Tibial artery (tissue), 4 donors: ENCODE measurements around the gene PCDHGB5.
A peak's percentile ranks its signal among the peaks of the same experiment; 100 is the strongest.
"Not testable (repeated sequence)": the region's sequence is repeated elsewhere in the genome, so short reads cannot be mapped to it uniquely, and the experiment has no call there.

Experiments used
- DNase-seq, 2 donors: peaks; one replicate each; pipeline ENCODE4 v3.0.0-alpha.2; 2019
- H3K27ac ChIP-seq, 2 donors: fragments of 200-600 bp; sonication (generic) in 1 of 2; 1 replicate in 1 of 2; 2 replicates in 1 of 2; pipeline ENCODE4 v1.5.1; 2018 to 2019; ENCODE audit warnings: mild to moderate bottlenecking in 1 of 2
- H3K27me3 ChIP-seq, 2 donors: fragments of 200-600 bp; sonication (generic) in 1 of 2; one replicate each; pipeline versions ENCODE4 v1.5.1 to v1.6.0; 2016 to 2019
- H3K36me3 ChIP-seq, 3 donors: fragments of 200-600 bp; sonication (generic) in 2 of 3; one replicate each; pipeline ENCODE4 v1.5.1; 2016 to 2019; ENCODE audit warnings: mild to moderate bottlenecking in 2 of 3
- H3K4me1 ChIP-seq, 4 donors: fragments of 200-600 bp; sonication (generic) in 2 of 4; 1 replicate in 3 of 4; 2 replicates in 1 of 4; pipeline ENCODE4 v1.5.1; 2016 to 2019
- H3K4me3 ChIP-seq, 2 donors: fragments of 200-600 bp; sonication (generic) in 1 of 2; 1 replicate in 1 of 2; 2 replicates in 1 of 2; pipeline ENCODE4 v1.5.1; 2018 to 2019; ENCODE audit warnings: mild to moderate bottlenecking in 2 of 2
- H3K9me3 ChIP-seq, 3 donors: fragments of 200-600 bp; sonication (generic) in 1 of 3; one replicate each; pipeline ENCODE4 v1.5.1; 2016 to 2019
- intact Hi-C: fragments of 100-400 bp; cut with DNase I; formaldehyde crosslinking; loops from one replicate; pipeline ENCODE4 v1.15.0; 2023; ENCODE audit warnings: low total_unique reads
- TF ChIP-seq, protein P1 (sequence below), 2 experiments: fragments of 200-600 bp in 1 of 2; fragments of 450-650 bp in 1 of 2; IDR thresholded peaks; one replicate each; pipeline ENCODE4 v1.5.1; 2017 to 2019; ENCODE audit warnings: antibody characterized with exemption in 2 of 2, mild to moderate bottlenecking in 1 of 2, moderate library complexity in 1 of 2

PCDHGB5 gene

DNA sequence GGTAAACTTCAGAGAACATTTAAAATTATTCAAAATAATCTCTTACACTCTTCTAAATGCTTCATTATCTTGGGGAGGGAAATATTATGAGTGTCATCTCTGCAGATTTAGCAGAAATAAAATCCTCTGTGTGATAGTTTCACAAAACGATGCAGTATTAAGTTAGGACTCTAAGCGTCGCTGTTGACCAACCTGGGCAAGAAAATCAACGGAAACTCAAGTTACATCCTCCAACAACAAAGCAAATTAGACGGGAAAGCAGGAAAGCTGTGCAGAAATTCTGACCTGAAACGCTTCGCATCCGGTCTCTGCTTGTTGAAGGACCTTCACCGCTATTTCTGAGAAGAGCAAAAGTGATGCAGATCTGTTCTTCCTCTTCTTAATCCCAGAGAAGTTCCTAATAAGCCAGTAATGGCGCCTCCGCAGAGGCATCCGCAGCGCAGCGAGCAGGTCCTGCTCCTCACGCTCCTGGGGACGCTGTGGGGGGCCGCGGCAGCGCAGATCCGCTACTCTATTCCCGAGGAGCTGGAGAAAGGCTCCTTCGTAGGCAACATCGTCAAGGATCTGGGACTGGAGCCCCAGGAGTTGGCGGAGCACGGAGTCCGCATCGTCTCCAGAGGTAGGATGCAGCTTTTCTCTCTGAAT, 24.0 kb upstream of the PCDHGB5 start, which contains the start of gene PCDHGA6:
TSS of gene PCDHGA6 (plus strand) at position 219 of the 645 bp plus-strand sequence. CDS start at position 412, 193 bp downstream.
- Histone ChIP-seq H3K4me3 (peak within 1 kb of the TSS; percentile 21 to 30), H3K9me3 (peaks cover 6 to 100% (median 95%) of the 10 kb centered on the region in 3 donors), H3K27ac (no peak within 1 kb of the TSS), H3K36me3 (peaks cover 0 to 71% (median 70%) of the 10 kb centered on the region in 3 donors), H3K4me1 (no peaks in the 10 kb centered on the region), H3K27me3 (no peaks in the 10 kb centered on the region)
- intact Hi-C loops, result no loop called here
- DNase-seq, result no peak
- TF ChIP-seq, protein P1, sequence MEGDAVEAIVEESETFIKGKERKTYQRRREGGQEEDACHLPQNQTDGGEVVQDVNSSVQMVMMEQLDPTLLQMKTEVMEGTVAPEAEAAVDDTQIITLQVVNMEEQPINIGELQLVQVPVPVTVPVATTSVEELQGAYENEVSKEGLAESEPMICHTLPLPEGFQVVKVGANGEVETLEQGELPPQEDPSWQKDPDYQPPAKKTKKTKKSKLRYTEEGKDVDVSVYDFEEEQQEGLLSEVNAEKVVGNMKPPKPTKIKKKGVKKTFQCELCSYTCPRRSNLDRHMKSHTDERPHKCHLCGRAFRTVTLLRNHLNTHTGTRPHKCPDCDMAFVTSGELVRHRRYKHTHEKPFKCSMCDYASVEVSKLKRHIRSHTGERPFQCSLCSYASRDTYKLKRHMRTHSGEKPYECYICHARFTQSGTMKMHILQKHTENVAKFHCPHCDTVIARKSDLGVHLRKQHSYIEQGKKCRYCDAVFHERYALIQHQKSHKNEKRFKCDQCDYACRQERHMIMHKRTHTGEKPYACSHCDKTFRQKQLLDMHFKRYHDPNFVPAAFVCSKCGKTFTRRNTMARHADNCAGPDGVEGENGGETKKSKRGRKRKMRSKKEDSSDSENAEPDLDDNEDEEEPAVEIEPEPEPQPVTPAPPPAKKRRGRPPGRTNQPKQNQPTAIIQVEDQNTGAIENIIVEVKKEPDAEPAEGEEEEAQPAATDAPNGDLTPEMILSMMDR (IDR thresholded peaks at IDR 0.05), result peak in 1 of 2 experiments; percentile 25

DNA sequence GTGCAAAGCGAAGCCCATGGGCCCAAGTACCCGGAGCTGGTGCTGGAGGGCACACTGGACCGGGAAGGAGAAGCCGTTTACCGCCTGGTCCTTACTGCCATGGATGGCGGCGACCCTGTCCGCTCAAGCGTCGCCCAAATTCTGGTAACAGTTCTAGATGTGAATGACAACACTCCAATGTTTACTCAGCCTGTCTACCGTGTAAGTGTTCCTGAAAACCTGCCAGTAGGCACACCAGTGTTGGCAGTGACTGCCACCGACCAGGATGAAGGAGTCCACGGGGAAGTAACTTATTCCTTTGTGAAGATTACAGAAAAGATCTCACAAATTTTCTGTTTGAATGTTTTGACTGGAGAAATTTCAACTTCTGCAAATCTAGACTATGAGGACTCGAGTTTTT, 23.1 kb upstream of the PCDHGB5 start:
- H3K4me1 ChIP-seq, result no peaks in the 10 kb centered on the region
- no peak for DNase-seq
- no peaks in the 10 kb centered on the region for H3K27me3 ChIP-seq
- H3K4me3 ChIP-seq, result no peak overlapping the region
- H3K27ac ChIP-seq, result no peak overlapping the region
- H3K36me3 ChIP-seq, result peaks cover 0 to 78% (median 71%) of the 10 kb centered on the region in 3 donors
- H3K9me3 ChIP-seq, result peaks cover 6 to 100% (median 87%) of the 10 kb centered on the region in 3 donors
- intact Hi-C loops, result no loop called here
- TF ChIP-seq, protein P1 (IDR thresholded peaks at IDR 0.05), result no peak

DNA sequence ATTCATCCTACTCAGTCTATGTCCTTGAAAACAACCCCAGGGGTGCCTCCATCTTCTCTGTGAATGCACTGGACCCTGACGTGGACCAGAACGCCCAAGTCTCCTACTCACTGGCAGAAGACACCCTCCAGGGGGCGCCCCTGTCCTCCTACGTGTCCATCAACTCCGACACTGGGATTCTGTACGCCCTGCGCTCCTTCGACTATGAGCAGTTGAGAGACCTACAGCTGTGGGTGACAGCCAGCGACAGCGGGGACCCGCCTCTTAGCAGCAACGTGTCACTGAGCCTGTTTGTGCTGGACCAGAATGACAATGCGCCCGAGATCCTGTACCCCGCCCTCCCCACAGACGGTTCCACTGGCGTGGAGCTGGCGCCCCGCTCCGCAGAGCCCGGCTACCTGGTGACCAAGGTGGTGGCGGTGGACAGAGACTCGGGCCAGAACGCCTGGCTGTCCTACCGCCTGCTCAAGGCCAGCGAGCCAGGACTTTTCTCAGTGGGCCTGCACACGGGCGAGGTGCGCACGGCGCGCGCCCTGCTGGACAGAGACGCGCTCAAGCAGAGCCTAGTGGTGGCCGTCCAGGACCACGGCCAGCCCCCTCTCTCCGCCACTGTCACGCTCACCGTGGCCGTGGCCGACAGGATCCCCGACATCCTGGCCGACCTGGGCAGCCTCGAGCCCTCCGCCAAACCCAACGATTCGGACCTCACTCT, 22.1 kb upstream of the PCDHGB5 start:
- H3K4me3 ChIP-seq, DNase-seq, H3K4me1 ChIP-seq, intact Hi-C loops, H3K27ac ChIP-seq, H3K27me3 ChIP-seq: not testable (repeated sequence)
- peaks cover 6 to 100% (median 85%) of the 10 kb centered on the region in 3 donors for H3K9me3 ChIP-seq
- peaks cover 0 to 75% (median 63%) of the 10 kb centered on the region in 3 donors for H3K36me3 ChIP-seq

DNA sequence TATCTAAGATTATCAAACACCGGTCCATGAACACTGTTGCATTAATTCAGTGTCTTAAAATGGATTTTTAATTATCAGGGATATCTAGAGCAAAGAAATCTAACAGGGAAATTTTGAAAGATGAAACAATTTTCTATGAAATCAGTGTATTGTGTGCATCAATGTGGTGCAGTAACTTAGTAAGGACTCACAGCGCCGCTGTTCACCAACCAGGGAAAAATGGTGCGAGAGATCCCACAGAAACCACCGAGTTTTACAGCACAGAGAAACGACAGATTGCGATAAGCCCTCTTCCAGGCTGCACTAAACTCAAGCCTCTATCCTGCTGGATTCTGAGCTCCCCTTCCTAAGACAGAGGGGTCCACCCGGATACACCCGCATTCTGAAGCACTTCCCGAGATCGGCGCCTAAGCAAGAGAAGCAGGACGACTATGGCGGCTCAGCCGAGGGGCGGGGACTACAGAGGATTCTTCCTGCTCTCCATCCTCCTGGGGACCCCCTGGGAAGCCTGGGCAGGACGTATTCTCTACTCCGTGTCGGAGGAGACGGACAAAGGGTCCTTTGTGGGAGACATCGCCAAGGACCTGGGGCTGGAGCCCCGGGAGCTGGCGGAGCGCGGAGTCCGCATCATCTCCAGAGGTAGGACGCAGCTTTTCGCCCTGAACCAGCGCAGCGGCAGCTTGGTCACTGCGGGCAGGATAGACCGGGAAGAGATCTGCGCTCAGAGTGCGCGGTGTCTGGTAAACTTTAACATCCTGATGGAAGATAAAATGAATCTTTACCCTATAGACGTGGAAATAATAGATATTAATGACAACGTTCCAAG, 15.1 kb upstream of the PCDHGB5 start, which contains the start of gene PCDHGA7:
TSS of gene PCDHGA7 (plus strand) at position 274 of the 826 bp plus-strand sequence. CDS start at position 432, 158 bp downstream.
- Histone ChIP-seq H3K36me3 (peaks cover 4 to 70% (median 68%) of the 10 kb centered on the region in 3 donors), H3K27ac (no peak within 1 kb of the TSS), H3K27me3 (no peaks in the 10 kb centered on the region), H3K4me3 (peak within 1 kb of the TSS; percentile 13 to 29), H3K4me1 (no peaks in the 10 kb centered on the region), H3K9me3 (peaks cover 37 to 100% (median 80%) of the 10 kb centered on the region in 3 donors)
- TF ChIP-seq, protein P1 (IDR thresholded peaks at IDR 0.05), result peak in 1 of 2 experiments; percentile 10
- intact Hi-C loops, result no loop called here
- DNase-seq, result no peak

DNA sequence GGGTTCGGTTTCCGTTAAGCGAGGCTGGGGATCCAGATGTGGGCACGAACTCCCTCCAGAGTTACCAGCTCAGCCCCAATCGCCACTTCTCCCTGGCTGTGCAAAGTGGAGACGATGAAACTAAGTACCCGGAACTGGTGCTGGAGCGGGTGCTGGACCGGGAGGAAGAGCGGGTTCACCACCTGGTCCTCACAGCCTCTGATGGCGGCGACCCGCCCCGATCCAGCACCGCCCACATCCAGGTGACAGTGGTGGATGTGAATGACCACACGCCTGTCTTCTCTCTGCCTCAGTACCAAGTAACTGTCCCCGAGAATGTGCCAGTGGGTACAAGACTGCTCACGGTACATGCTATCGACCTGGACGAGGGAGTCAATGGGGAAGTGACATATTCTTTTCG, 14.4 kb upstream of the PCDHGB5 start:
- peaks cover 37 to 98% (median 77%) of the 10 kb centered on the region in 3 donors for H3K9me3 ChIP-seq
- H3K27ac ChIP-seq, result no peak overlapping the region
- peak overlapping the region in 1 of 2 donors; percentile 29 for H3K4me3 ChIP-seq
- H3K4me1 ChIP-seq, result no peaks in the 10 kb centered on the region
- intact Hi-C loops, result no loop called here
- no peaks in the 10 kb centered on the region for H3K27me3 ChIP-seq
- peaks cover 4 to 64% (median 63%) of the 10 kb centered on the region in 3 donors for H3K36me3 ChIP-seq
- TF ChIP-seq, protein P1 (IDR thresholded peaks at IDR 0.05), result no peak
- no peak for DNase-seq
